Parathyroid adenoma (tissue), 2 donors: ENCODE measurements around the gene ELP4.

Experiments
- H2AFZ ChIP-seq: fragments of 300-600 bp; sonication (generic); one replicate; pipeline ENCODE4 v1.7.0; 2017; ENCODE audit warnings: antibody characterized with exemption, mild to moderate bottlenecking
- H3K27ac ChIP-seq: fragments of 300-600 bp; sonication (generic); one replicate; pipeline ENCODE4 v1.7.0; 2017
- H3K27me3 ChIP-seq: fragments of 300-600 bp; sonication (generic); one replicate; pipeline ENCODE4 v1.7.0; 2017; ENCODE audit warnings: low read length; ENCODE audit not compliant: control insufficient read depth, insufficient read depth
- H3K36me3 ChIP-seq: fragments of 300-600 bp; sonication (generic); one replicate; pipeline ENCODE4 v1.7.0; 2017; ENCODE audit warnings: low read length; ENCODE audit not compliant: control insufficient read depth, insufficient read depth
- H3K4me1 ChIP-seq: fragments of 300-600 bp; sonication (generic); one replicate; pipeline ENCODE4 v1.7.0; 2017; ENCODE audit warnings: control low read depth
- H3K4me2 ChIP-seq: fragments of 300-600 bp; sonication (generic); one replicate; pipeline ENCODE4 v1.7.0; 2017; ENCODE audit warnings: low read length
- H3K4me3 ChIP-seq: fragments of 300-600 bp; sonication (generic); one replicate; pipeline ENCODE4 v1.7.0; 2017; ENCODE audit warnings: low read depth, low read length
- H3K79me2 ChIP-seq: fragments of 300-600 bp; sonication (generic); one replicate; pipeline ENCODE4 v1.7.0; 2017; ENCODE audit warnings: control low read depth
- H3K9ac ChIP-seq: fragments of 300-600 bp; sonication (generic); one replicate; pipeline ENCODE4 v1.7.0; 2017; ENCODE audit warnings: mild to moderate bottlenecking
- H3K9me3 ChIP-seq: fragments of 300-600 bp; sonication (generic); one replicate; pipeline ENCODE4 v1.7.0; 2017; ENCODE audit warnings: low read length; ENCODE audit not compliant: control insufficient read depth
- CTCF ChIP-seq: fragments of 300-600 bp; sonication (generic); IDR thresholded peaks from one replicate; pipeline ENCODE4 v1.7.0; 2017; ENCODE audit warnings: antibody characterized with exemption, mild to moderate bottlenecking
- donor health status: primary hyperparathyroidism.

Gene ELP4

GRCh38 chr11:31509051-31509428, 527 bp upstream of the ELP4 start:
- peaks cover 2% of the 10 kb centered on the region for H3K4me1 ChIP-seq
- H3K4me3 ChIP-seq: peak overlapping the region; percentile 95
- H2AFZ ChIP-seq: peak overlapping the region; percentile 87
- H3K27me3 ChIP-seq: no peaks in the 10 kb centered on the region
- H3K79me2 ChIP-seq: peaks cover 7% of the 10 kb centered on the region
- H3K4me2 ChIP-seq: peak overlapping the region; percentile 77
- H3K36me3 ChIP-seq: no peaks in the 10 kb centered on the region
- no peaks in the 10 kb centered on the region for H3K9me3 ChIP-seq
- TF ChIP-seq CTCF: no peak
- no peak overlapping the region for H3K9ac ChIP-seq
- H3K27ac ChIP-seq: peak overlapping the region; percentile 60

GRCh38 chr11:31512117-31512516, 2.5 kb downstream of the ELP4 start:
- Histone ChIP-seq H3K9ac (no peak overlapping the region), H3K4me3 (no peak overlapping the region), H2AFZ (no peak overlapping the region), H3K27me3 (no peaks in the 10 kb centered on the region), H3K4me1 (peaks cover 2% of the 10 kb centered on the region), H3K27ac (no peak overlapping the region), H3K9me3 (no peaks in the 10 kb centered on the region), H3K79me2 (peaks cover 7% of the 10 kb centered on the region), H3K36me3 (no peaks in the 10 kb centered on the region), H3K4me2 (no peak overlapping the region)
- no peak for TF ChIP-seq CTCF

GRCh38 chr11:31521497-31522150, 12.1 kb downstream of the ELP4 start:
- H3K9ac ChIP-seq: no peak overlapping the region
- no peaks in the 10 kb centered on the region for H3K4me1 ChIP-seq
- H3K27ac ChIP-seq: no peak overlapping the region
- H3K79me2 ChIP-seq: no peaks in the 10 kb centered on the region
- no peaks in the 10 kb centered on the region for H3K9me3 ChIP-seq
- no peak overlapping the region for H2AFZ ChIP-seq
- H3K27me3 ChIP-seq: no peaks in the 10 kb centered on the region
- TF ChIP-seq CTCF: no peak
- H3K36me3 ChIP-seq: no peaks in the 10 kb centered on the region
- no peak overlapping the region for H3K4me2 ChIP-seq
- H3K4me3 ChIP-seq: no peak overlapping the region

GRCh38 chr11:31529189-31529588, 19.6 kb downstream of the ELP4 start:
- no peaks in the 10 kb centered on the region for H3K79me2 ChIP-seq

More at GRCh38 chr11:31529189-31529588, 19.6 kb downstream of the ELP4 start:
- Histone ChIP-seq H3K9me3 (no peaks in the 10 kb centered on the region), H3K36me3 (no peaks in the 10 kb centered on the region), H3K27me3 (no peaks in the 10 kb centered on the region), H3K9ac (no peak overlapping the region), H2AFZ (no peak overlapping the region), H3K4me1 (no peaks in the 10 kb centered on the region), H3K4me3 (no peak overlapping the region), H3K27ac (no peak overlapping the region), H3K4me2 (no peak overlapping the region)
- TF ChIP-seq CTCF: no peak
